Measurements from ENCODE around the gene CCDC9. TPM values are rescaled to one million over a fixed set of nuclear protein-coding genes. Genes with fewer than 3 reads are reported as not detected.

CCDC9 gene
- total RNA-seq, 1 experiment from 2014 or later, result 36.9 TPM

DNA sequence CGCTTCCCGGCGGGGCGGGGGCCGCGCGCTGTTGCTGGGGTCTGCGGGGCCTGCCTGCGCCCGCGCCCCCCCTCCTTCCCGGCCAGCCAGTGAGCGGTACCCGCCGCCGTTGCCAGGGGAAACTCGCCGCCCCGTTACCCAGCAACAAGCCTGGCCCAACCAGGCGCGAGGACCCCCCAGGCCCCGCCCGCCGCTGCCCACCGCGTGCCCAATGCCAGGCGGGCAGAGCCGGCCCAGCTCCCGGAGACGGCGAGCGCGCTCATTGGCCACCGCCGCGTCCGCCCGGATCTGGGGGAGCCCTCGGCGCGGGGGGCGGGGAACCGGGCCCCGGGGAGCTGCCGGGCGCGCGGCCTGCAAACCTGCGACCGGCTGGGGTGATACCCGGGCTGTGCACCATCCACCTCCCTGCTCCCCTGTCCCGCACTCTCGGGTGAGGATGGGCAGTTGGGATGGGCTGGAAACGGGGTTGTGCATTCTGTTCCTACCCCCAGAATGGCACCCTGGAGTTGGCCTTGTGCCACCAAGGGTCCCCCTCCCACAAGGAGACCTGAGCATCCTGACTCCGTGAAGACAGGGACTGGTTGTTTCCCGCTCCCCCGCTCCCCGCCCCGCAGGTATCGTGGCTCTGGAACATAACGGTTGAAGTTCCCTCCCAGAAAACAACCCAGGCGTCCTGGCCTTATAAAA is 16.6 kb upstream of the CCDC9 start:
- Histone ChIP-seq H3K23me2 (ENCODE audit: insufficient read length, low read depth, low read length, poor library complexity, severe bottlenecking) (peaks cover 14% of the 10 kb centered on the region), H3K79me2 (ENCODE audit: insufficient read depth, low read length) (no peaks in the 10 kb centered on the region), H3K4me1 (ENCODE audit: insufficient read depth, low read length) (peaks cover 3% of the 10 kb centered on the region; the same call in 1 of the 2 replicates), H4K5ac (ENCODE audit: insufficient read length, low read depth, low read length) (no peak overlapping the region), H3K23ac (ENCODE audit: insufficient read length, low read depth, low read length) (no peak overlapping the region), H2BK5ac (ENCODE audit: insufficient read length, low read length) (no peak overlapping the region), H3K18ac (ENCODE audit: insufficient read length, low read depth, low read length) (no peak overlapping the region), H4K91ac (ENCODE audit: insufficient read length, low read depth, low read length) (no peak overlapping the region), H2BK12ac (ENCODE audit: insufficient read length, low read depth, low read length) (no peak overlapping the region), H3K4me2 (ENCODE audit: insufficient read depth, insufficient read length, low read length) (peak overlapping the region; percentile 81), H3K27ac (ENCODE audit: insufficient read length, low read depth, low read length) (no peak overlapping the region), H2BK20ac (ENCODE audit: low read depth, low read length, poor library complexity, severe bottlenecking) (no peak overlapping the region), H2AFZ (ENCODE audit: low read length) (no peak overlapping the region), H2BK15ac (ENCODE audit: low read depth, low read length) (no peak overlapping the region), H3K56ac (ENCODE audit: insufficient read length, low read depth, low read length) (no peak overlapping the region), H3K27me3 (ENCODE audit: insufficient read depth, low read length) (peaks cover 2% of the 10 kb centered on the region; the same call in 1 of the 2 replicates), H3K9ac (ENCODE audit: extremely low read depth, insufficient read length, low read length) (no peak overlapping the region), H3K14ac (ENCODE audit: insufficient read depth, low read length) (no peak overlapping the region), H2AK5ac (ENCODE audit: insufficient read length, low read length) (no peak overlapping the region), H3K4ac (ENCODE audit: low read depth, low read length) (no peak overlapping the region), H3K79me1 (ENCODE audit: insufficient read depth, low read depth, low read length, poor library complexity, severe bottlenecking) (no peaks in the 10 kb centered on the region), H2BK120ac (ENCODE audit: low read depth, low read length, poor library complexity, severe bottlenecking) (no peak overlapping the region), H4K20me1 (ENCODE audit: control insufficient read depth, insufficient read depth, insufficient read length) (no peaks in the 10 kb centered on the region), H4K8ac (replicated peaks; ENCODE audit: insufficient read length, low read depth, low read length) (no peak overlapping the region), H3T11ph (ENCODE audit: low read length) (no peak overlapping the region), H3K9me3 (ENCODE audit: control insufficient read depth, low read depth, low read length) (no peaks in the 10 kb centered on the region)
- TF ChIP-seq, protein P1, sequence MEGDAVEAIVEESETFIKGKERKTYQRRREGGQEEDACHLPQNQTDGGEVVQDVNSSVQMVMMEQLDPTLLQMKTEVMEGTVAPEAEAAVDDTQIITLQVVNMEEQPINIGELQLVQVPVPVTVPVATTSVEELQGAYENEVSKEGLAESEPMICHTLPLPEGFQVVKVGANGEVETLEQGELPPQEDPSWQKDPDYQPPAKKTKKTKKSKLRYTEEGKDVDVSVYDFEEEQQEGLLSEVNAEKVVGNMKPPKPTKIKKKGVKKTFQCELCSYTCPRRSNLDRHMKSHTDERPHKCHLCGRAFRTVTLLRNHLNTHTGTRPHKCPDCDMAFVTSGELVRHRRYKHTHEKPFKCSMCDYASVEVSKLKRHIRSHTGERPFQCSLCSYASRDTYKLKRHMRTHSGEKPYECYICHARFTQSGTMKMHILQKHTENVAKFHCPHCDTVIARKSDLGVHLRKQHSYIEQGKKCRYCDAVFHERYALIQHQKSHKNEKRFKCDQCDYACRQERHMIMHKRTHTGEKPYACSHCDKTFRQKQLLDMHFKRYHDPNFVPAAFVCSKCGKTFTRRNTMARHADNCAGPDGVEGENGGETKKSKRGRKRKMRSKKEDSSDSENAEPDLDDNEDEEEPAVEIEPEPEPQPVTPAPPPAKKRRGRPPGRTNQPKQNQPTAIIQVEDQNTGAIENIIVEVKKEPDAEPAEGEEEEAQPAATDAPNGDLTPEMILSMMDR (conservative IDR thresholded peaks at IDR 0.05), result no peak
- WGBS (ENCODE audit: extremely low coverage, insufficient read length, low lambda C conversion rate), result no CpG with 5 or more reads among the region's 62 CpGs
- Mint-ChIP-seq H3K36me3 (ENCODE audit: insufficient read depth in 1 of 3, low read depth in 3 of 3) (no peaks in the 10 kb centered on the region; a peak in 1 of 7 replicates), H3K4me1 (peaks cover 15 to 24% of the 10 kb centered on the region in 2 experiments), H3K27ac (no peak overlapping the region), H3K4me3 (peak overlapping the region; percentile 22 to 69), H3K9me3 (peaks cover 0 to 3% of the 10 kb centered on the region in 2 experiments; a peak in 2 of 5 replicates), H3K27me3 (ENCODE audit: low read depth) (peaks cover 28% of the 10 kb centered on the region)
- DNase-seq, result peak; percentile 78

Measured in H9 (cell line).